ENCODE results near the gene FSD1. TPM values are rescaled to one million over a fixed set of nuclear protein-coding genes. Genes with fewer than 3 reads are reported as not detected.

The FSD1 gene
- total RNA-seq, 2 experiments from 2014 or later, result 19.8 to 23.2 TPM

DNA sequence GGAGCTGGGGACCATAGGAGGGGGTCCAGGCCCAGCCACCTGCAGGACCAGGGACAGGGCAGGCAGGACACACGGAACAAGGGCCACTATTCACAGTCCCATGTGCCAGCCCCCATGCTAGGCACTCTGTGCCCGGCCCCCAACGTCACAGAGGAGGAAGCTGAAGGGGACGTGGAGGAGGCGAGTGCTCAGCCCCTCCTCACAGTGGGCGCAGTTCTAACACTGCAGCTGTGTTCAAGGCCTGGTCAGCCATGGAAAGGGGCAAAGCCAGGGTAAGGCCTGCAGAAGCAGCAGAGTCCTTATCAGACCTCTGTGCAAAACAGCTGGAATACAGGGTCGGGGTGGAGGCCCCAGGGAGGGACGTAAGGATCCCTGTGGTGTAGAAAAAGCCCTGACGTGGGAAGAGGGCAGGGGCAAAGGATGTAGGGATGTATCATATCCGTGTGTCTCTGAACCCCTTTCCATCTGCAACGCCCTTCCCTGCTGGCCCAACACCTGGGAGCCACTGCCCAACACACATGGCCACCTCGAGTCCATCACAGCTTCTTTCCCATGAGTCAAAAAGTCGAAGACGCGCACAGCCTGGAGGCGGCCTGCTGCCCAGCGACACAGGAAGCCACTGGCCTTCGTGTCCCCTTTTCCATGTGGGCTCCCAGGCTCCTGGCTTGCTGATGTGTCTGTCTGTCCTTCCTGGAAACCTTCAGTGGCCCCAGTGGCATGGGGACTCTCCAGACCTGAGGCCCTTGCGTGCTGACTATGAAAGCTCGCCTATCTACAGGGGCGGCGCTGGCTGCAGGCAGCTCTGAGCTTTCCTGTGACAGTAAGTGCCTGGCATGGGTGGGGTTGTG lies 68.0 kb downstream of the FSD1 start:
- H3K4me2 ChIP-seq (ENCODE audit: low read length), result no peak overlapping the region
- TF ChIP-seq CTCF (conservative IDR thresholded peaks at IDR 0.05; ENCODE audit: low read length), result no peak
- no peak for TF ChIP-seq EZH2phosphoT487 (IDR thresholded peaks at IDR 0.05; ENCODE audit: borderline replicate concordance, low read depth, low read length)
- no peaks in the 10 kb centered on the region for H3K9me3 ChIP-seq (ENCODE audit: low read length)
- peaks cover 59% of the 10 kb centered on the region for H3K4me1 ChIP-seq (ENCODE audit: insufficient read depth, low read length, poor library complexity, severe bottlenecking)
- no peak for DNase-seq (ENCODE audit: low spot score)
- H4K20me1 ChIP-seq (ENCODE audit: insufficient read depth, low read length), result peaks cover 20% of the 10 kb centered on the region
- ChIA-PET CTCF (ENCODE audit: unreplicated experiment) (no interaction called here), POLR2A (no interaction called here)
- H3K79me2 ChIP-seq (ENCODE audit: insufficient read depth, low read depth, low read length), result peaks cover 17% of the 10 kb centered on the region; the same call in 1 of the 2 replicates
- no peak overlapping the region for H3K27ac ChIP-seq (ENCODE audit: low read depth, low read length, poor library complexity, severe bottlenecking)
- no peak overlapping the region for H3K4me3 ChIP-seq (ENCODE audit: low read depth, low read length, poor library complexity, severe bottlenecking)
- no peaks in the 10 kb centered on the region for H3K9me2 ChIP-seq (ENCODE audit: insufficient read depth, low read length)
- intact Hi-C loops (cut with micrococcal nuclease; ENCODE audit: unreplicated experiment), result no loop called here
- no peak overlapping the region for H2AFZ ChIP-seq (ENCODE audit: low read length)
- no peaks in the 10 kb centered on the region; the same call in 1 of the 2 replicates for H3K36me3 ChIP-seq (ENCODE audit: insufficient read depth, low read length)
- no TSS peak for BruUV-seq (replicated peaks)

DNA sequence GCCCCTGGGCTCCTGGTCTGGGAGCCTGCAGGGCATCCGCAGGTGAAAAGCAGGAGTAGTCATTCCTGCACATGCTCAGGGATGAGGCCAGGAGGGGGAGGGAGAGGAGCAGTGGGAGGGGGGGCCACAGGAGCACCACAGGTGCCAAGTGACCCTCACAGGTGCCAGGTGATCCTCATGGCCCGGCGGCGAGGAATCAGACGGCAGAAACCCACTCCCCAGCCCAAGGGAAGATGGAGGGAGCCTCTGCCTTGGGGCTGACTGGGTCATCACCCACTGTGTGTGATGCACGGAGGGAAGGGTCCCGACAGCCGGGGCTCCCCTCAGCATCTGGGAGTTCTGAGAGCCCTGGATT lies 68.6 kb downstream of the FSD1 start:
- Histone ChIP-seq H3K4me2 (ENCODE audit: low read length) (no peak overlapping the region), H3K9me3 (ENCODE audit: low read length) (no peaks in the 10 kb centered on the region), H2AFZ (ENCODE audit: low read length) (no peak overlapping the region), H4K20me1 (ENCODE audit: insufficient read depth, low read length) (peaks cover 20% of the 10 kb centered on the region), H3K4me1 (ENCODE audit: insufficient read depth, low read length, poor library complexity, severe bottlenecking) (peaks cover 59% of the 10 kb centered on the region), H3K27ac (ENCODE audit: low read depth, low read length, poor library complexity, severe bottlenecking) (no peak overlapping the region), H3K36me3 (ENCODE audit: insufficient read depth, low read length) (no peaks in the 10 kb centered on the region; the same call in 1 of the 2 replicates), H3K79me2 (ENCODE audit: insufficient read depth, low read depth, low read length) (peaks cover 17% of the 10 kb centered on the region; the same call in 1 of the 2 replicates), H3K9me2 (ENCODE audit: insufficient read depth, low read length) (no peaks in the 10 kb centered on the region), H3K4me3 (ENCODE audit: low read depth, low read length, poor library complexity, severe bottlenecking) (no peak overlapping the region)
- no TSS peak for BruUV-seq (replicated peaks)
- intact Hi-C loops (cut with micrococcal nuclease; ENCODE audit: unreplicated experiment), result no loop called here
- ChIA-PET POLR2A (no interaction called here), CTCF (ENCODE audit: unreplicated experiment) (no interaction called here)
- no peak for DNase-seq (ENCODE audit: low spot score)
- TF ChIP-seq CTCF (conservative IDR thresholded peaks at IDR 0.05; ENCODE audit: low read length), result no peak
- no peak for TF ChIP-seq EZH2phosphoT487 (IDR thresholded peaks at IDR 0.05; ENCODE audit: borderline replicate concordance, low read depth, low read length)

Other genes starting within 250 kb of the FSD1 start
- gene ZBTB7A, start 237.7 kb upstream of the FSD1 start, total RNA-seq (2014; rRNA removed; shearing (Covaris generic)), result 13.1 and 17.2 TPM in 2 replicates
- gene ZBTB7A, start 237.7 kb upstream of the FSD1 start, total RNA-seq (2022), result 29.3 and 31.2 TPM in 2 replicates
- 84.7 and 105 TPM in 2 replicates for gene MAP2K2, start 180.5 kb upstream of the FSD1 start, total RNA-seq (2014; rRNA removed; shearing (Covaris generic))
- 116 and 120 TPM in 2 replicates for gene MAP2K2, start 180.5 kb upstream of the FSD1 start, total RNA-seq (2022)
- gene CREB3L3, start 151.0 kb upstream of the FSD1 start, total RNA-seq (2014; rRNA removed; shearing (Covaris generic)), result 0.08 and 0.09 TPM in 2 replicates
- gene CREB3L3, start 151.0 kb upstream of the FSD1 start, total RNA-seq (2022), result not detected in 2 replicates
- gene SIRT6, start 122.0 kb upstream of the FSD1 start, total RNA-seq (2014; rRNA removed; shearing (Covaris generic)), result 29.1 and 31.7 TPM in 2 replicates
- gene SIRT6, start 122.0 kb upstream of the FSD1 start, total RNA-seq (2022), result 45.3 and 46.2 TPM in 2 replicates
- 1.7 and 2.8 TPM in 2 replicates for gene ANKRD24, start 121.9 kb upstream of the FSD1 start, total RNA-seq (2014; rRNA removed; shearing (Covaris generic))
- 4.4 and 4.8 TPM in 2 replicates for gene ANKRD24, start 121.9 kb upstream of the FSD1 start, total RNA-seq (2022)
- gene EBI3, start 75.1 kb upstream of the FSD1 start, total RNA-seq (2014; rRNA removed; shearing (Covaris generic)), result not detected in 2 replicates
- not detected in 2 replicates for gene EBI3, start 75.1 kb upstream of the FSD1 start, total RNA-seq (2022)
- gene YJU2, start 57.5 kb upstream of the FSD1 start, total RNA-seq (2014; rRNA removed; shearing (Covaris generic)), result 37.8 and 38.2 TPM in 2 replicates
- gene YJU2, start 57.5 kb upstream of the FSD1 start, total RNA-seq (2022), result 31.6 and 35.0 TPM in 2 replicates
- gene SHD, start 25.3 kb upstream of the FSD1 start, total RNA-seq (2014; rRNA removed; shearing (Covaris generic)), result not detected in 2 replicates
- not detected in 2 replicates for gene SHD, start 25.3 kb upstream of the FSD1 start, total RNA-seq (2022)
- 2.7 and 6.2 TPM in 2 replicates for gene TMIGD2, start 2.2 kb upstream of the FSD1 start, total RNA-seq (2014; rRNA removed; shearing (Covaris generic))
- 0.44 and 0.59 TPM in 2 replicates for gene TMIGD2, start 2.2 kb upstream of the FSD1 start, total RNA-seq (2022)
- gene STAP2, start 34.2 kb downstream of the FSD1 start, total RNA-seq (2014; rRNA removed; shearing (Covaris generic)), result 0.13 and 1.3 TPM in 2 replicates
- gene STAP2, start 34.2 kb downstream of the FSD1 start, total RNA-seq (2022), result 0.57 and 1.2 TPM in 2 replicates
- gene MPND, start 39.0 kb downstream of the FSD1 start, total RNA-seq (2014; rRNA removed; shearing (Covaris generic)), result 6.7 and 7.2 TPM in 2 replicates
- 19.1 and 19.5 TPM in 2 replicates for gene MPND, start 39.0 kb downstream of the FSD1 start, total RNA-seq (2022)
- gene SH3GL1, start 95.9 kb downstream of the FSD1 start, total RNA-seq (2014; rRNA removed; shearing (Covaris generic)), result 24.3 and 33.2 TPM in 2 replicates
- gene SH3GL1, start 95.9 kb downstream of the FSD1 start, total RNA-seq (2022), result 38.9 and 39.0 TPM in 2 replicates
- 107 and 108 TPM in 2 replicates for gene CHAF1A, start 98.0 kb downstream of the FSD1 start, total RNA-seq (2014; rRNA removed; shearing (Covaris generic))
- gene CHAF1A, start 98.0 kb downstream of the FSD1 start, total RNA-seq (2022), result 119 and 128 TPM in 2 replicates
- gene UBXN6, start 153.2 kb downstream of the FSD1 start, total RNA-seq (2014; rRNA removed; shearing (Covaris generic)), result 42.3 and 43.5 TPM in 2 replicates
- 51.9 and 57.0 TPM in 2 replicates for gene UBXN6, start 153.2 kb downstream of the FSD1 start, total RNA-seq (2022)
- 54.5 and 79.9 TPM in 2 replicates for gene HDGFL2, start 167.7 kb downstream of the FSD1 start, total RNA-seq (2014; rRNA removed; shearing (Covaris generic))
- 77.3 and 85.9 TPM in 2 replicates for gene HDGFL2, start 167.7 kb downstream of the FSD1 start, total RNA-seq (2022)
- 0.13 TPM in 1 of 2 replicates, not detected in the other for gene PLIN4, start 213.9 kb downstream of the FSD1 start, total RNA-seq (2014; rRNA removed; shearing (Covaris generic))
- 0.24 and 0.32 TPM in 2 replicates for gene PLIN4, start 213.9 kb downstream of the FSD1 start, total RNA-seq (2022)
- gene PLIN5, start 230.6 kb downstream of the FSD1 start, total RNA-seq (2014; rRNA removed; shearing (Covaris generic)), result 0.67 and 0.85 TPM in 2 replicates
- gene PLIN5, start 230.6 kb downstream of the FSD1 start, total RNA-seq (2022), result 1.9 and 2.2 TPM in 2 replicates
- gene LRG1, start 235.4 kb downstream of the FSD1 start, total RNA-seq (2014; rRNA removed; shearing (Covaris generic)), result 0.67 and 1.6 TPM in 2 replicates
- gene LRG1, start 235.4 kb downstream of the FSD1 start, total RNA-seq (2022), result 1.8 and 1.9 TPM in 2 replicates

Data from OCI-LY7 (cell line).